ENCODE results near the gene GRID2IP.

GRCh38 chr7:6496842-6497636 is 54.2 kb downstream of the GRID2IP start:
- TF ChIP-seq POLR2A (IDR thresholded peaks at IDR 0.05), result no peak
- TF ChIP-seq CTCF (IDR thresholded peaks at IDR 0.05 in 4 of 5, conservative IDR thresholded peaks at IDR 0.05 in 1 of 5), result no peak
